GM23338 (cell line): ENCODE results near the gene WDR31. TPM values are rescaled to one million over a fixed set of nuclear protein-coding genes. Genes with fewer than 3 reads are reported as not detected.

Experiments
- ATAC-seq: fragments of 200-7000 bp; cut with Tn5 transposase; 3 replicates; pipeline ENCODE4 v1.9.1; 2020
- DNase-seq: peaks from one replicate; pipeline ENCODE4 v3.0.0-alpha.2; 2015; ENCODE audit warnings: low spot score
- H2AFZ ChIP-seq: fragments of 200-600 bp; sonication (generic); 2 replicates; pipeline ENCODE4 v1.8.0; 2016; ENCODE audit warnings: antibody characterized with exemption, mild to moderate bottlenecking, moderate library complexity
- H3F3A ChIP-seq: fragments of 200-600 bp; sonication (generic); replicated peaks from 2 replicates; pipeline ENCODE4 v1.8.0; 2017; ENCODE audit warnings: antibody characterized with exemption, mixed run types, low read depth
- H3K27ac ChIP-seq: fragments of 200-600 bp; sonication (generic); 2 replicates; pipeline ENCODE4 v1.6.1; 2016; ENCODE audit warnings: low read depth
- H3K27me3 ChIP-seq: fragments of 200-600 bp; sonication (generic); 2 replicates; pipeline ENCODE4 v1.8.0; 2016; ENCODE audit warnings: mild to moderate bottlenecking, mixed run types, moderate library complexity; ENCODE audit not compliant: insufficient read depth
- H3K36me3 ChIP-seq: fragments of 200-600 bp; sonication (generic); 2 replicates; pipeline ENCODE4 v1.8.0; 2016; ENCODE audit warnings: mild to moderate bottlenecking; ENCODE audit not compliant: insufficient read depth
- H3K4me1 ChIP-seq: fragments of 200-600 bp; sonication (generic); 2 replicates; pipeline ENCODE4 v1.8.0; 2016; ENCODE audit warnings: mild to moderate bottlenecking, moderate library complexity; ENCODE audit not compliant: insufficient read depth
- H3K4me2 ChIP-seq: fragments of 200-600 bp; sonication (generic); 2 replicates; pipeline ENCODE4 v1.7.1; 2017; ENCODE audit warnings: mixed run types
- H3K4me3 ChIP-seq: fragments of 200-600 bp; sonication (generic); 2 replicates; pipeline ENCODE4 v1.6.1; 2016; ENCODE audit warnings: mixed run types
- H3K79me2 ChIP-seq: fragments of 200-600 bp; sonication (generic); replicated peaks from 2 replicates; pipeline ENCODE4 v1.8.0; 2017; ENCODE audit warnings: mild to moderate bottlenecking; ENCODE audit not compliant: insufficient read depth
- H3K9me2 ChIP-seq: fragments of 200-600 bp; sonication (generic); 2 replicates; pipeline ENCODE4 v1.8.0; 2017; ENCODE audit not compliant: insufficient read depth
- H4K20me1 ChIP-seq: fragments of 200-600 bp; sonication (generic); replicated peaks from 2 replicates; pipeline ENCODE4 v1.8.0; 2017; ENCODE audit warnings: mild to moderate bottlenecking; ENCODE audit not compliant: insufficient read depth
- H3K27ac Mint-ChIP-seq: 2 replicates; pipeline ENCODE4 v1.8.0; 2020; ENCODE audit warnings: inconsistent platforms, mild to moderate bottlenecking, moderate library complexity, mixed read lengths
- H3K27me3 Mint-ChIP-seq: 3 replicates; pipeline ENCODE4 v1.8.0; 2022; ENCODE audit warnings: low read depth, mild to moderate bottlenecking, moderate library complexity, mixed read lengths, inconsistent platforms; ENCODE audit not compliant: insufficient read depth, poor library complexity
- H3K36me3 Mint-ChIP-seq: 3 replicates; pipeline ENCODE4 v1.8.0; 2021; ENCODE audit warnings: low read depth, mild to moderate bottlenecking, inconsistent platforms, moderate library complexity, mixed read lengths
- H3K4me1 Mint-ChIP-seq: 3 replicates; pipeline ENCODE4 v1.8.0; 2020; ENCODE audit warnings: mild to moderate bottlenecking, inconsistent platforms, mixed read lengths
- H3K4me3 Mint-ChIP-seq: 3 replicates; pipeline ENCODE4 v1.8.0; 2021; ENCODE audit warnings: moderate library complexity, mild to moderate bottlenecking, inconsistent platforms, mixed read lengths
- H3K9me3 Mint-ChIP-seq: 3 replicates; pipeline ENCODE4 v1.8.0; 2020; ENCODE audit warnings: moderate library complexity, mild to moderate bottlenecking, inconsistent platforms, mixed read lengths
- CREB1 ChIP-seq: fragments of 250-450 bp; sonication (Bioruptor Pico); IDR thresholded peaks from 2 replicates; pipeline ENCODE4 v1.5.0; 2020; ENCODE audit warnings: low read depth, mild to moderate bottlenecking, moderate library complexity
- EZH2phosphoT487 ChIP-seq: fragments of 200-600 bp; sonication (generic); IDR thresholded peaks from one replicate; pipeline ENCODE4 v1.8.1; 2018; ENCODE audit warnings: antibody characterized with exemption; ENCODE audit not compliant: unreplicated experiment
- JUNB ChIP-seq: IDR thresholded peaks from one replicate; pipeline ENCODE4 v1.6.1; 2016; ENCODE audit warnings: antibody characterized with exemption; ENCODE audit not compliant: unreplicated experiment
- NANOG ChIP-seq: IDR thresholded peaks from 2 replicates; pipeline ENCODE4 v1.6.1; 2016; ENCODE audit warnings: antibody characterized with exemption, borderline replicate concordance
- POLR2AphosphoS5 ChIP-seq: IDR thresholded peaks from 2 replicates; pipeline ENCODE4 v1.6.1; 2016; ENCODE audit warnings: antibody characterized with exemption, low read depth
- REST ChIP-seq: IDR thresholded peaks from one replicate; pipeline ENCODE4 v1.6.1; 2018; ENCODE audit warnings: antibody characterized with exemption; ENCODE audit not compliant: unreplicated experiment
- STAT1 ChIP-seq: IDR thresholded peaks from one replicate; pipeline ENCODE4 v1.6.1; 2016; ENCODE audit warnings: antibody characterized with exemption; ENCODE audit not compliant: unreplicated experiment
- ZNF114 ChIP-seq: fragments of 250-450 bp; sonication (Bioruptor Pico); IDR thresholded peaks from 2 replicates; pipeline ENCODE4 v1.5.0; 2020; ENCODE audit warnings: mild to moderate bottlenecking, moderate library complexity
- ZNF331 ChIP-seq: fragments of 250-450 bp; sonication (Bioruptor Pico); IDR thresholded peaks from 2 replicates; pipeline ENCODE4 v1.5.0; 2020; ENCODE audit warnings: low read depth, mild to moderate bottlenecking, moderate library complexity
- polyA plus RNA-seq: library from polyadenylated mRNA; unstranded; fragments of >200 nt; fragmentation: Nextera tagmentation; extraction: Ambion mirVana; gene quantifications from 2 replicates; pipeline ENCODE4 v1.2.1, GENCODE V29; 2016
- total RNA-seq: library from RNA; depleted of rRNA; stranded (reverse); fragments of >200 nt; shearing (Covaris generic); gene quantifications from 2 replicates; pipeline ENCODE4 v1.2.3, GENCODE V29; 2014
- TF ChIP-seq, protein P1 (sequence below): fragments of 250-450 bp; sonication (Bioruptor Pico); IDR thresholded peaks from 2 replicates; pipeline ENCODE4 v1.5.0; 2020; ENCODE audit warnings: mild to moderate bottlenecking, moderate library complexity
- TF ChIP-seq, protein P2 (sequence below): IDR thresholded peaks from 2 replicates; pipeline ENCODE4 v1.6.1; 2016; ENCODE audit warnings: antibody characterized with exemption

The WDR31 gene
- total and polyA plus RNA-seq, 2 experiments from 2014 or later, result 0.13 to 0.63 TPM

GRCh38 chr9:113299800-113300292, 40.2 kb downstream of the WDR31 start:
- TF ChIP-seq, protein P1, sequence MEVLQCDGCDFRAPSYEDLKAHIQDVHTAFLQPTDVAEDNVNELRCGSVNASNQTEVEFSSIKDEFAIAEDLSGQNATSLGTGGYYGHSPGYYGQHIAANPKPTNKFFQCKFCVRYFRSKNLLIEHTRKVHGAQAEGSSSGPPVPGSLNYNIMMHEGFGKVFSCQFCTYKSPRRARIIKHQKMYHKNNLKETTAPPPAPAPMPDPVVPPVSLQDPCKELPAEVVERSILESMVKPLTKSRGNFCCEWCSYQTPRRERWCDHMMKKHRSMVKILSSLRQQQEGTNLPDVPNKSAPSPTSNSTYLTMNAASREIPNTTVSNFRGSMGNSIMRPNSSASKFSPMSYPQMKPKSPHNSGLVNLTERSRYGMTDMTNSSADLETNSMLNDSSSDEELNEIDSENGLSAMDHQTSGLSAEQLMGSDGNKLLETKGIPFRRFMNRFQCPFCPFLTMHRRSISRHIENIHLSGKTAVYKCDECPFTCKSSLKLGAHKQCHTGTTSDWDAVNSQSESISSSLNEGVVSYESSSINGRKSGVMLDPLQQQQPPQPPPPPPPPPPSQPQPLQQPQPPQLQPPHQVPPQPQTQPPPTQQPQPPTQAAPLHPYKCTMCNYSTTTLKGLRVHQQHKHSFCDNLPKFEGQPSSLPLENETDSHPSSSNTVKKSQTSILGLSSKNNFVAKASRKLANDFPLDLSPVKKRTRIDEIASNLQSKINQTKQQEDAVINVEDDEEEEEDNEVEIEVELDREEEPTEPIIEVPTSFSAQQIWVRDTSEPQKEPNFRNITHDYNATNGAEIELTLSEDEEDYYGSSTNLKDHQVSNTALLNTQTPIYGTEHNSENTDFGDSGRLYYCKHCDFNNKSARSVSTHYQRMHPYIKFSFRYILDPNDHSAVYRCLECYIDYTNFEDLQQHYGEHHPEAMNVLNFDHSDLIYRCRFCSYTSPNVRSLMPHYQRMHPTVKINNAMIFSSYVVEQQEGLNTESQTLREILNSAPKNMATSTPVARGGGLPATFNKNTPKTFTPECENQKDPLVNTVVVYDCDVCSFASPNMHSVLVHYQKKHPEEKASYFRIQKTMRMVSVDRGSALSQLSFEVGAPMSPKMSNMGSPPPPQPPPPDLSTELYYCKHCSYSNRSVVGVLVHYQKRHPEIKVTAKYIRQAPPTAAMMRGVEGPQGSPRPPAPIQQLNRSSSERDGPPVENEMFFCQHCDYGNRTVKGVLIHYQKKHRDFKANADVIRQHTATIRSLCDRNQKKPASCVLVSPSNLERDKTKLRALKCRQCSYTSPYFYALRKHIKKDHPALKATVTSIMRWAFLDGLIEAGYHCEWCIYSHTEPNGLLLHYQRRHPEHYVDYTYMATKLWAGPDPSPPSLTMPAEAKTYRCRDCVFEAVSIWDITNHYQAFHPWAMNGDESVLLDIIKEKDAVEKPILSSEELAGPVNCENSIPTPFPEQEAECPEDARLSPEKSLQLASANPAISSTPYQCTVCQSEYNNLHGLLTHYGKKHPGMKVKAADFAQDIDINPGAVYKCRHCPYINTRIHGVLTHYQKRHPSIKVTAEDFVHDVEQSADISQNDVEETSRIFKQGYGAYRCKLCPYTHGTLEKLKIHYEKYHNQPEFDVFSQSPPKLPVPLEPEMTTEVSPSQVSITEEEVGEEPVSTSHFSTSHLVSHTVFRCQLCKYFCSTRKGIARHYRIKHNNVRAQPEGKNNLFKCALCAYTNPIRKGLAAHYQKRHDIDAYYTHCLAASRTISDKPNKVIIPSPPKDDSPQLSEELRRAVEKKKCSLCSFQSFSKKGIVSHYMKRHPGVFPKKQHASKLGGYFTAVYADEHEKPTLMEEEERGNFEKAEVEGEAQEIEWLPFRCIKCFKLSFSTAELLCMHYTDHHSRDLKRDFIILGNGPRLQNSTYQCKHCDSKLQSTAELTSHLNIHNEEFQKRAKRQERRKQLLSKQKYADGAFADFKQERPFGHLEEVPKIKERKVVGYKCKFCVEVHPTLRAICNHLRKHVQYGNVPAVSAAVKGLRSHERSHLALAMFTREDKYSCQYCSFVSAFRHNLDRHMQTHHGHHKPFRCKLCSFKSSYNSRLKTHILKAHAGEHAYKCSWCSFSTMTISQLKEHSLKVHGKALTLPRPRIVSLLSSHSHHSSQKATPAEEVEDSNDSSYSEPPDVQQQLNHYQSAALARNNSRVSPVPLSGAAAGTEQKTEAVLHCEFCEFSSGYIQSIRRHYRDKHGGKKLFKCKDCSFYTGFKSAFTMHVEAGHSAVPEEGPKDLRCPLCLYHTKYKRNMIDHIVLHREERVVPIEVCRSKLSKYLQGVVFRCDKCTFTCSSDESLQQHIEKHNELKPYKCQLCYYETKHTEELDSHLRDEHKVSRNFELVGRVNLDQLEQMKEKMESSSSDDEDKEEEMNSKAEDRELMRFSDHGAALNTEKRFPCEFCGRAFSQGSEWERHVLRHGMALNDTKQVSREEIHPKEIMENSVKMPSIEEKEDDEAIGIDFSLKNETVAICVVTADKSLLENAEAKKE (CRISPR knock-in tag), result no peak
- TF ChIP-seq, protein P2, sequence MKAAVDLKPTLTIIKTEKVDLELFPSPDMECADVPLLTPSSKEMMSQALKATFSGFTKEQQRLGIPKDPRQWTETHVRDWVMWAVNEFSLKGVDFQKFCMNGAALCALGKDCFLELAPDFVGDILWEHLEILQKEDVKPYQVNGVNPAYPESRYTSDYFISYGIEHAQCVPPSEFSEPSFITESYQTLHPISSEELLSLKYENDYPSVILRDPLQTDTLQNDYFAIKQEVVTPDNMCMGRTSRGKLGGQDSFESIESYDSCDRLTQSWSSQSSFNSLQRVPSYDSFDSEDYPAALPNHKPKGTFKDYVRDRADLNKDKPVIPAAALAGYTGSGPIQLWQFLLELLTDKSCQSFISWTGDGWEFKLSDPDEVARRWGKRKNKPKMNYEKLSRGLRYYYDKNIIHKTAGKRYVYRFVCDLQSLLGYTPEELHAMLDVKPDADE, result no peak
- TF ChIP-seq REST, result no peak
- TF ChIP-seq EZH2phosphoT487, result no peak
- TF ChIP-seq NANOG, result no peak
- no peak for TF ChIP-seq STAT1
- TF ChIP-seq ZNF331 (CRISPR knock-in tag), result no peak
- TF ChIP-seq JUNB, result no peak
- no peak for TF ChIP-seq POLR2AphosphoS5
- TF ChIP-seq CREB1 (CRISPR knock-in tag), result no peak
- TF ChIP-seq ZNF114 (CRISPR knock-in tag), result no peak
- H3K79me2 ChIP-seq, result no peaks in the 10 kb centered on the region
- no peak overlapping the region for H3K27ac ChIP-seq
- no peak overlapping the region for H3K4me2 ChIP-seq
- no peak overlapping the region for H3K27ac Mint-ChIP-seq
- H2AFZ ChIP-seq, result no peak overlapping the region
- H3K4me1 Mint-ChIP-seq, result peaks cover 7% of the 10 kb centered on the region; the same call in 2 of the 3 replicates
- no peaks in the 10 kb centered on the region for H3K36me3 ChIP-seq
- H4K20me1 ChIP-seq, result no peaks in the 10 kb centered on the region
- peaks cover 7% of the 10 kb centered on the region for H3K27me3 Mint-ChIP-seq
- ATAC-seq (no peak), DNase-seq (no peak)
- no peak overlapping the region for H3K4me3 Mint-ChIP-seq
- no peaks in the 10 kb centered on the region for H3K27me3 ChIP-seq
- H3K9me3 Mint-ChIP-seq, result no peaks in the 10 kb centered on the region
- no peaks in the 10 kb centered on the region; the same call in 2 of the 3 replicates for H3K36me3 Mint-ChIP-seq
- no peak overlapping the region for H3K4me3 ChIP-seq
- no peaks in the 10 kb centered on the region for H3K9me2 ChIP-seq
- no peaks in the 10 kb centered on the region for H3K4me1 ChIP-seq
- H3F3A ChIP-seq, result no peaks in the 10 kb centered on the region
